Adrenal gland (tissue), 5 donors: Measurements from ENCODE around the gene DEFB132.

Experiments
- CTCF ChIP-seq, 6 experiments: fragments of 450-650 bp in 4 of 6; fragments of 200-600 bp in 2 of 6; sonication (generic) in 1 of 6; IDR thresholded peaks; 1 replicate in 5 of 6; 2 replicates in 1 of 6; pipeline versions ENCODE4 v1.5.1 to v1.8.0; 2016 to 2021; ENCODE audit warnings: antibody characterized with exemption in 6 of 6, mild to moderate bottlenecking in 2 of 6, moderate library complexity in 1 of 6
- POLR2A ChIP-seq, 2 donors: fragments of 450-650 bp; IDR thresholded peaks; one replicate each; pipeline ENCODE4 v1.6.1; 2017; ENCODE audit warnings: antibody characterized with exemption in 2 of 2, mild to moderate bottlenecking in 2 of 2, moderate library complexity in 1 of 2
- donor health status: DM: no; HTN: no; CAD: no.

DNA sequence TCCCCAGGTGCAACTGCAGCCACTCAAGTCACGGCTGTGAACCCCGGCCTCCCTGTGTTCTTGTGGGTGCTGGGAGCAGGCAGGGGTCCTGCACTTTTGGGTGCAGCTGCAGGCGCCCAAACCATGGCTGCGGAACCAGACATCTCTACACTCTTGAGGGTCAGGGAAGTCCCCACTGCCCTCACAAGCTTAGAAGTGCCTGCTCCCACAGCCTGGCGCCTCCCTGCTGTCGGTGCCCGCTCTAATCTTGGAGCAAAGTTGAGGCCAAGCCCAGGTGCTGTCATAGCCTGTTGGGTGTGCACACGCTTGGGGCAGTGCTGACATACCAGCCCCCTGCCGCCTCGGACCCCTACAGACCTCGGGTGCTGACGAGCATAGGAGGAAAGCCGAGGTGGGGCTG, 6.2 kb downstream of the DEFB132 start:
- TF ChIP-seq CTCF (IDR thresholded peaks at IDR 0.05) (no peak), POLR2A (IDR thresholded peaks at IDR 0.05) (no peak)
